OCI-LY1 (cell line): ENCODE measurements around the gene YTHDC1.

Experiments used
- CTCF ChIP-seq: fragments of 200-600 bp; sonication (generic), shearing (Covaris generic); IDR thresholded peaks from 2 replicates; pipeline ENCODE4 v1.5.1; 2017; ENCODE audit warnings: mild to moderate bottlenecking, antibody characterized with exemption, low read length, moderate library complexity, mixed read lengths
- EZH2 ChIP-seq: fragments of 200-600 bp; sonication (generic), shearing (Covaris generic); IDR thresholded peaks from 2 replicates; pipeline ENCODE4 v1.8.0; 2017; ENCODE audit warnings: borderline replicate concordance, mixed run types, mild to moderate bottlenecking, antibody characterized with exemption, low read length, moderate library complexity, mixed read lengths

DNA sequence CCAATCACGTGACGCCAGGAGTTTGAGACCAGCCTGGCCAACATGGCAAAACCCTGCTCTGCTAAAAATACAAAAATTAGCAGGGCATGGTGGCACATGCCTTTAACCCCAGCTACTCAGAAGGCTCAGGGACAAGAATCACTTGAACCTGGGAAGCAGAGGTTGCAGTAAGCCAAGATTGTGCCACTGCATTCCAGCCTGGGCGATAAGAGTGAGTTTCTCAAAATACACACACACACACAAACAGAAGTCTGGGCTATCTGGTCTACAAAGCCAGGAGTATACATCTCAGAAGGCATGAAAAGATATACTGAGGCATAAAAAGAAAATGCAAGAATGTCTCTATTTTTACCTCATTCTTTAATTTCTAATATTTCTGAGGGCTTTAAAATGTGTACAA, 11.3 kb downstream of the YTHDC1 start:
- TF ChIP-seq CTCF (no peak), EZH2 (no peak)
